Right lung (tissue), 5 donors: ENCODE data around the gene MRPL27. TPM values are rescaled to one million over a fixed set of nuclear protein-coding genes. Genes with fewer than 3 reads are reported as not detected.
"Not testable (repeated sequence)": the region's sequence is repeated elsewhere in the genome, so short reads cannot be mapped to it uniquely, and the experiment has no call there.

Experiments
- DNase-seq, 2 donors: peaks; one replicate each; pipeline ENCODE4 v3.0.0-alpha.2; 2013
- polyA plus RNA-seq, 5 donors: library from polyadenylated mRNA; unstranded; fragments of 120-200 nt; gene quantifications; one replicate each; pipeline versions ENCODE4 v1.2.1 to v1.2.3, GENCODE V29; 2013; ENCODE audit warnings: inconsistent platforms in 1 of 5, low replicate concordance in 1 of 5; ENCODE audit not compliant: insufficient read length in 5 of 5, insufficient read depth in 1 of 5

The MRPL27 gene
- polyA plus RNA-seq, 5 donors = 48.3 to 67.2 (median 55.7) TPM

GRCh38 chr17:50347117-50347893, 25.7 kb downstream of the MRPL27 start:
- DNase-seq = no peak

- no peak for DNase-seq
These were observed 26.5 kb downstream of the MRPL27 start for GRCh38 chr17:50346313-50347116.

GRCh38 chr17:50345432-50346312, 27.3 kb downstream of the MRPL27 start, which contains the start of gene XYLT2:
XYLT2 (plus strand) TSS chr17:50346126; CDS start chr17:50346141, 15 bp downstream.
- peak; percentile 83 to 87 for DNase-seq

GRCh38 chr17:50344731-50345365, 28.1 kb downstream of the MRPL27 start:
- DNase-seq = no peak

GRCh38 chr17:50339381-50339780, 33.6 kb downstream of the MRPL27 start:
- no peak for DNase-seq

GRCh38 chr17:50338645-50339044, 34.3 kb downstream of the MRPL27 start:
- DNase-seq = no peak

- DNase-seq = no peak
These were observed 35.0 kb downstream of the MRPL27 start for GRCh38 chr17:50337956-50338355.

GRCh38 chr17:50333291-50334057, 39.5 kb downstream of the MRPL27 start:
- not testable (repeated sequence) for DNase-seq

GRCh38 chr17:50332196-50332595, 40.8 kb downstream of the MRPL27 start:
- no peak for DNase-seq

- DNase-seq = no peak
These were observed 41.7 kb downstream of the MRPL27 start for GRCh38 chr17:50331085-50331791.

- no peak for DNase-seq
These were observed 42.7 kb downstream of the MRPL27 start for GRCh38 chr17:50330151-50330775.

GRCh38 chr17:50329716-50330115, 43.3 kb downstream of the MRPL27 start:
- no peak for DNase-seq

- peak; percentile 66 to 78 for DNase-seq
These were observed 44.3 kb downstream of the MRPL27 start for GRCh38 chr17:50328363-50329325.

GRCh38 chr17:50326831-50327364, 46.1 kb downstream of the MRPL27 start:
- no peak for DNase-seq

- no peak for DNase-seq
These were observed 47.1 kb downstream of the MRPL27 start for GRCh38 chr17:50325906-50326305.

GRCh38 chr17:50323060-50323459, 49.9 kb downstream of the MRPL27 start:
- DNase-seq = no peak

GRCh38 chr17:50322271-50322670, 50.7 kb downstream of the MRPL27 start:
- DNase-seq = no peak
